Measurements from ENCODE around the gene TMEM86A. TPM values are rescaled to one million over a fixed set of nuclear protein-coding genes. Genes with fewer than 3 reads are reported as not detected.

Gene TMEM86A
- total and polyA plus RNA-seq, 8 donors = 0.76 to 7.5 (median 2.2) TPM; not detected in 1

DNA sequence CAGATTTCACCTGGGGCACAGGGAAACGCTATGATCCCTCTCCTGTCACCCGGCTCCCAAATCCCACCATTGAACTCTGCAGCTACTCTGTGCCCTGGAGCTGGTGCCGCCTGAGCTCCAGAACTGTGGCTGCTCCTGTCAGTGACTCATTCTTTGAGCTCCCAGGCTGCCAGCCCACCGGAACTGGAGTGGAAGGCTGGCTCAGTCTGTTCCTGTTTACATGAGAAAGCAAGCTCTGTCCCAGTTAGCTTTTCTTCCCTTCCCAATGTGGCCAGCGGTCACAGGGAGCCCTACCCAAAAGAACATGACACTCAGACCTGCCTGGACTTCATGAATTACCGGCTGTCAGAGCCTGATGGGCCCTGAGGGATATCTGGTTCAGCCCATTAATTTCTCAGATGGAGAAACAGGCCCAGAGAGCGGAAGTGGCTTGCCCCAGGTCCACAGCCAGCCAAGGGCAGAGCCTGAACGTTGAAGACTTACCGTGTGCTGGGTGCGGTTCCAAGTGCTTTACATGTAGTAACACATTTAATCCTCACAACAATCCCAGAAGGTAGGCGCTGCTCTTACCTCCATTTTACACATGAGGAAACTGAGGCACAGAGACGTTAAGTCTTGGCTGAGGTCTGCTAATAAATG is 51.2 kb downstream of the TMEM86A start:
- Histone ChIP-seq H3K4me1 (no peaks in the 10 kb centered on the region), H3K36me3 (no peaks in the 10 kb centered on the region), H3K27ac (no peak overlapping the region), H3K9me3 (no peaks in the 10 kb centered on the region), H3K27me3 (peaks cover 0 to 14% (median 0%) of the 10 kb centered on the region in 3 donors), H3K4me3 (no peak overlapping the region)
- TF ChIP-seq POLR2A (IDR thresholded peaks at IDR 0.05) = no peak
- TF ChIP-seq EP300 (IDR thresholded peaks at IDR 0.05) = no peak
- no peak for TF ChIP-seq POLR2AphosphoS5 (IDR thresholded peaks at IDR 0.05)
- TF ChIP-seq, protein P1, sequence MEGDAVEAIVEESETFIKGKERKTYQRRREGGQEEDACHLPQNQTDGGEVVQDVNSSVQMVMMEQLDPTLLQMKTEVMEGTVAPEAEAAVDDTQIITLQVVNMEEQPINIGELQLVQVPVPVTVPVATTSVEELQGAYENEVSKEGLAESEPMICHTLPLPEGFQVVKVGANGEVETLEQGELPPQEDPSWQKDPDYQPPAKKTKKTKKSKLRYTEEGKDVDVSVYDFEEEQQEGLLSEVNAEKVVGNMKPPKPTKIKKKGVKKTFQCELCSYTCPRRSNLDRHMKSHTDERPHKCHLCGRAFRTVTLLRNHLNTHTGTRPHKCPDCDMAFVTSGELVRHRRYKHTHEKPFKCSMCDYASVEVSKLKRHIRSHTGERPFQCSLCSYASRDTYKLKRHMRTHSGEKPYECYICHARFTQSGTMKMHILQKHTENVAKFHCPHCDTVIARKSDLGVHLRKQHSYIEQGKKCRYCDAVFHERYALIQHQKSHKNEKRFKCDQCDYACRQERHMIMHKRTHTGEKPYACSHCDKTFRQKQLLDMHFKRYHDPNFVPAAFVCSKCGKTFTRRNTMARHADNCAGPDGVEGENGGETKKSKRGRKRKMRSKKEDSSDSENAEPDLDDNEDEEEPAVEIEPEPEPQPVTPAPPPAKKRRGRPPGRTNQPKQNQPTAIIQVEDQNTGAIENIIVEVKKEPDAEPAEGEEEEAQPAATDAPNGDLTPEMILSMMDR (IDR thresholded peaks at IDR 0.05) = no peak
- WGBS, 5 donors = 59 to 69% (median 61%) methylated on average over 9 to 12 of the region's 12 CpGs
- DNase-seq = peak in 1 of 2 donors; percentile 48
- intact Hi-C loops (cut with DNase I; ENCODE audit: low total_unique reads) = no loop called here

DNA sequence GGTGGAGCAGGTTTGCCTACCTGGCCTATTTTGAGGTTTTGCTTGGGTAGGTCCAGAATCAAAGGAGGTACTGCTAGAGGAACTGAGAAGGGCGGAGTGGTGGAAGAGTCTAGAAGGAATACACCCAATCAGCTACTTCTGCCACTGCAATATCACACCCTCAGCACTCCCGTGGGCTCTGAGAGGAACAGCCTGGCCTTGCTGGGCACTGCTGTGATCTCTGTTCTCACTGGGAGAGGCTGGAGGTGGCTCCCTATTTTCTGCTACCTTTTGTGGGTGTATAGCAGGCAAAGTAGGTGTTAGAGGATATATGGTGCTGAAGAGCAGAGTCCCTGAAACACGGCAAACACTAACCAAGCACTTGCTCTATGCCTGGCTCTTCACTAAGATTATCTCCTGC is 52.4 kb downstream of the TMEM86A start:
- H3K36me3 ChIP-seq = no peaks in the 10 kb centered on the region
- WGBS, 5 donors = 60 to 88% (median 80%) methylated on average over 3 of the region's 3 CpGs
- DNase-seq = no peak
- no peaks in the 10 kb centered on the region for H3K9me3 ChIP-seq
- TF ChIP-seq POLR2A (IDR thresholded peaks at IDR 0.05) = no peak
- no peak for TF ChIP-seq EP300 (IDR thresholded peaks at IDR 0.05)
- TF ChIP-seq POLR2AphosphoS5 (IDR thresholded peaks at IDR 0.05) = no peak
- TF ChIP-seq, protein P1 (IDR thresholded peaks at IDR 0.05) = no peak
- no peak overlapping the region for H3K27ac ChIP-seq
- intact Hi-C loops (cut with DNase I; ENCODE audit: low total_unique reads) = no loop called here
- no peaks in the 10 kb centered on the region for H3K4me1 ChIP-seq
- H3K27me3 ChIP-seq = peaks cover 0 to 14% (median 0%) of the 10 kb centered on the region in 3 donors
- no peak overlapping the region for H3K4me3 ChIP-seq

DNA sequence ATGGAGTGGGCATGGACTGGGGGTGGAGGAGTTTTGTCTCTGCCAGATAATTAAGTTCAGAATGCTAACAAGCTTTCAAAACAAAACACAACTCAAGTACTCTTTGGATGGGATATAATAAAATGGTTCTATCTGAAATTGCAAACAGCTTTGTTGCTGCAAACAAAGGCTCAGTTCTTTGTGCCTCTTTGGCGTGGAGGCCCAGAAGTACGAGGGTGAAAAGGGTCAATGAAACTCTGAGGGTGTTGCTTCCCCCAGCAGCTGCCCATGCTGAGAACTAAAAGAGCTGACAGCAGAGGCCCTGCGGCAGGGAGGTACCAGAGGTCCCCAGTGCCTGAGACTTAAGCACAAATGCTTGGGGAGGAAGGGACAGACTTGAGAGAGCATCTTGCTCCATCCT is 53.9 kb downstream of the TMEM86A start:
- WGBS, 5 donors = 30 to 54% (median 32%) methylated on average over 3 of the region's 3 CpGs
- Histone ChIP-seq H3K9me3 (no peaks in the 10 kb centered on the region), H3K4me3 (no peak overlapping the region), H3K4me1 (no peaks in the 10 kb centered on the region), H3K36me3 (no peaks in the 10 kb centered on the region), H3K27me3 (peaks cover 0 to 14% (median 0%) of the 10 kb centered on the region in 3 donors), H3K27ac (no peak overlapping the region)
- no peak for TF ChIP-seq POLR2A (IDR thresholded peaks at IDR 0.05)
- no peak for TF ChIP-seq EP300 (IDR thresholded peaks at IDR 0.05)
- TF ChIP-seq, protein P1 (IDR thresholded peaks at IDR 0.05) = no peak
- no peak for TF ChIP-seq POLR2AphosphoS5 (IDR thresholded peaks at IDR 0.05)
- no peak for DNase-seq
- intact Hi-C loops (cut with DNase I; ENCODE audit: low total_unique reads) = no loop called here

- Histone ChIP-seq H3K27me3 (peaks cover 0 to 14% (median 0%) of the 10 kb centered on the region in 3 donors), H3K36me3 (no peaks in the 10 kb centered on the region), H3K9me3 (no peaks in the 10 kb centered on the region), H3K4me1 (no peaks in the 10 kb centered on the region), H3K27ac (no peak overlapping the region), H3K4me3 (no peak overlapping the region)
- TF ChIP-seq EP300 (IDR thresholded peaks at IDR 0.05) = no peak
- TF ChIP-seq POLR2A (IDR thresholded peaks at IDR 0.05) = no peak
- TF ChIP-seq, protein P1 (IDR thresholded peaks at IDR 0.05) = no peak
- no peak for TF ChIP-seq POLR2AphosphoS5 (IDR thresholded peaks at IDR 0.05)
- DNase-seq = no peak
- 37 to 73% (median 45%) methylated on average over 5 of the region's 5 CpGs for WGBS, 5 donors
- intact Hi-C loops (cut with DNase I; ENCODE audit: low total_unique reads) = no loop called here
Measured at GRCh38 chr11:18754308-18754707, 55.7 kb downstream of the TMEM86A start.

Other genes starting within 250 kb of the TMEM86A start
- gene LDHAL6A, start 242.9 kb upstream of the TMEM86A start, total RNA-seq = not detected
- gene LDHAL6A, start 242.9 kb upstream of the TMEM86A start, polyA plus RNA-seq = not detected
- gene TSG101, start 171.8 kb upstream of the TMEM86A start, total RNA-seq = 100 to 1,000 TPM in 1 of 5 donors, 10 to 100 TPM in 4; 30.3 to 125 (median 68.8) TPM
- 10 to 100 TPM; 38.0 to 86.1 (median 57.0) TPM for gene TSG101, start 171.8 kb upstream of the TMEM86A start, polyA plus RNA-seq
- gene UEVLD, start 110.0 kb upstream of the TMEM86A start, total RNA-seq = 10 to 100 TPM in 4 of 5 donors, 1 to 10 TPM in 1; 6.7 to 40.6 (median 22.2) TPM
- gene UEVLD, start 110.0 kb upstream of the TMEM86A start, polyA plus RNA-seq = 10 to 100 TPM in 2 of 3 donors, 1 to 10 TPM in 1; 4.9 to 11.9 (median 10.4) TPM
- gene MISFA, start 99.0 kb upstream of the TMEM86A start, total RNA-seq = 1 to 10 TPM in 1 of 5 donors, not detected in 4; 1.3 TPM
- gene MISFA, start 99.0 kb upstream of the TMEM86A start, polyA plus RNA-seq = 1 to 10 TPM; 1.3 to 4.6 (median 1.3) TPM
- gene SPTY2D1, start 64.4 kb upstream of the TMEM86A start, total RNA-seq = 10 to 100 TPM in 3 of 5 donors, 1 to 10 TPM in 2; 5.2 to 24.3 (median 11.2) TPM
- 1 to 10 TPM; 3.0 to 6.4 (median 5.5) TPM for gene SPTY2D1, start 64.4 kb upstream of the TMEM86A start, polyA plus RNA-seq
- 1 to 10 TPM in 1 of 5 donors, under 1 TPM in 1, not detected in 3; 0.18 to 8.3 TPM for gene IGSF22, start 27.4 kb downstream of the TMEM86A start, total RNA-seq
- under 1 TPM in 2 of 3 donors, not detected in 1; 0.37 to 0.75 TPM for gene IGSF22, start 27.4 kb downstream of the TMEM86A start, polyA plus RNA-seq
- gene PTPN5, start 93.0 kb downstream of the TMEM86A start, total RNA-seq = 1 to 10 TPM in 2 of 5 donors, not detected in 3; 1.1 to 2.9 TPM
- under 1 TPM; 0.19 to 0.38 (median 0.31) TPM for gene PTPN5, start 93.0 kb downstream of the TMEM86A start, polyA plus RNA-seq
- gene MRGPRX1, start 240.6 kb downstream of the TMEM86A start, total RNA-seq = not detected
- not detected for gene MRGPRX1, start 240.6 kb downstream of the TMEM86A start, polyA plus RNA-seq